ENCODE measurements around the gene ADGRA1. TPM values are rescaled to one million over a fixed set of nuclear protein-coding genes. Genes with fewer than 3 reads are reported as not detected.

Gene ADGRA1
- polyA plus RNA-seq, 3 donors = not detected

DNA sequence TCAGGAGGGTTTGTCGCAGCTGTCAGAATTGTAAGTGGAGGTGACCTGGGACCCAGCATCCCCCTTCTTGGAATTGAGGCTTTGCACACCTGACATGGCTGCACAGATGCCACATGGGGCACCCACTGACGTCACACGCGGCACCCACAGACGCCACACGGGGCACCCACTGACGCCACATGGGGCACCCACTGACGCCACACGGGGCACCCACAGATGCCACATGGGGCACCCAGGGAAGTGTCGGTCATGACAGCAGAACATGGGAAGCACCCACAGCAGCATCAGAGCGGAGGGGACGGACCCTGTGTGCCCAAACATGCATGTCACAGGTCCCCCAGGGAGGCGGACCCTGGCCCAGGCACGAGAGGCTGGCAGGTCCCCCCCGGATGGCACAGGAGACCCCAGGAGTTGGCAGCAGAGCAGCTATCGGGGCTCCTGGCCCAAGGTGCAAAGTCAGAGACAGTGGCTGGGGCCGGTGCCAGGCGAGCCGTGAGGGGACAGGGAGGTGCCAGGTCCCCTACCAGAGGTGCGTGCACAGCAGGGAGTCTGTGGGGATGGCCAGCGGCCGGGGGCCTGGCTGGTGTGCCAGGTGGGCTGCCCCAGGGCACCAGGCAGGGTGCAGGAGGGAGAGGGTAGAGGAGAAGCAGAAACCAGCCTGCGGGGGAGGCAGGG, 93.4 kb downstream of the ADGRA1 start:
- no peak overlapping the region for H3K27ac Mint-ChIP-seq
- TF ChIP-seq, protein P1, sequence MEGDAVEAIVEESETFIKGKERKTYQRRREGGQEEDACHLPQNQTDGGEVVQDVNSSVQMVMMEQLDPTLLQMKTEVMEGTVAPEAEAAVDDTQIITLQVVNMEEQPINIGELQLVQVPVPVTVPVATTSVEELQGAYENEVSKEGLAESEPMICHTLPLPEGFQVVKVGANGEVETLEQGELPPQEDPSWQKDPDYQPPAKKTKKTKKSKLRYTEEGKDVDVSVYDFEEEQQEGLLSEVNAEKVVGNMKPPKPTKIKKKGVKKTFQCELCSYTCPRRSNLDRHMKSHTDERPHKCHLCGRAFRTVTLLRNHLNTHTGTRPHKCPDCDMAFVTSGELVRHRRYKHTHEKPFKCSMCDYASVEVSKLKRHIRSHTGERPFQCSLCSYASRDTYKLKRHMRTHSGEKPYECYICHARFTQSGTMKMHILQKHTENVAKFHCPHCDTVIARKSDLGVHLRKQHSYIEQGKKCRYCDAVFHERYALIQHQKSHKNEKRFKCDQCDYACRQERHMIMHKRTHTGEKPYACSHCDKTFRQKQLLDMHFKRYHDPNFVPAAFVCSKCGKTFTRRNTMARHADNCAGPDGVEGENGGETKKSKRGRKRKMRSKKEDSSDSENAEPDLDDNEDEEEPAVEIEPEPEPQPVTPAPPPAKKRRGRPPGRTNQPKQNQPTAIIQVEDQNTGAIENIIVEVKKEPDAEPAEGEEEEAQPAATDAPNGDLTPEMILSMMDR (IDR thresholded peaks at IDR 0.05) = no peak

More for the DNA sequence above, 93.4 kb downstream of the ADGRA1 start:
- H3K4me1 Mint-ChIP-seq = no peaks in the 10 kb centered on the region
- peaks cover 10 to 20% (median 15%) of the 10 kb centered on the region in 7 donors for H3K9me3 Mint-ChIP-seq
- H3K27me3 Mint-ChIP-seq (ENCODE audit: low read depth in 3 of 3) = peaks cover 3 to 8% (median 3%) of the 10 kb centered on the region in 3 donors
- no peak overlapping the region for H3K4me3 Mint-ChIP-seq
- Histone ChIP-seq H4K20me1 (ENCODE audit: insufficient read depth, low read length) (no peaks in the 10 kb centered on the region), H3K4me2 (replicated peaks; ENCODE audit: extremely low read depth, low read length, poor library complexity, severe bottlenecking) (no peak overlapping the region), H3K4me3 (replicated peaks in 1 of 3; ENCODE audit: low read depth in 2 of 3, low read length in 3 of 3) (no peak overlapping the region), H3K4me1 (ENCODE audit: control insufficient read depth in 1 of 2, insufficient read depth in 2 of 2, low read length in 2 of 2) (no peaks in the 10 kb centered on the region), H3K27me3 (ENCODE audit: control insufficient read depth in 2 of 2, insufficient read depth in 2 of 2, low read length in 2 of 2) (no peaks in the 10 kb centered on the region), H3K9ac (ENCODE audit: insufficient read depth, low read length, poor library complexity, severe bottlenecking) (no peak overlapping the region), H3K79me2 (ENCODE audit: insufficient read depth, low read length) (no peaks in the 10 kb centered on the region), H3K27ac (ENCODE audit: low read depth in 1 of 2, low read length in 2 of 2) (no peak overlapping the region), H3K36me3 (replicated peaks in 1 of 2; ENCODE audit: control insufficient read depth in 1 of 2, insufficient read depth in 2 of 2, low read length in 2 of 2) (no peaks in the 10 kb centered on the region), H2AFZ (ENCODE audit: insufficient read depth, low read depth, low read length, poor library complexity, severe bottlenecking) (no peak overlapping the region), H3K9me3 (replicated peaks in 1 of 2; ENCODE audit: control insufficient read depth in 1 of 2, insufficient read depth in 1 of 2, low read length in 2 of 2) (peaks cover 18 to 28% of the 10 kb centered on the region in 2 donors)
- WGBS (ENCODE audit: insufficient coverage) = 94% methylated on average over 23 of the region's 23 CpGs
- H3K36me3 Mint-ChIP-seq = no peaks in the 10 kb centered on the region
- DNase-seq = no peak
- intact Hi-C loops (cut with micrococcal nuclease) = no loop called here

Other genes with a start within 250 kb of the ADGRA1 start
- gene CFAP46, start 145.4 kb upstream of the ADGRA1 start, polyA plus RNA-seq = under 1 TPM in 1 of 3 donors, not detected in 2; 0.07 TPM
- under 1 TPM in 2 of 3 donors, not detected in 1; 0.22 to 0.80 TPM for gene KNDC1, start 72.3 kb downstream of the ADGRA1 start, polyA plus RNA-seq
- under 1 TPM; 0.14 to 0.48 (median 0.24) TPM for gene UTF1, start 142.3 kb downstream of the ADGRA1 start, polyA plus RNA-seq
- 10 to 100 TPM in 1 of 3 donors, 1 to 10 TPM in 2; 1.4 to 56.0 (median 1.6) TPM for gene VENTX, start 149.9 kb downstream of the ADGRA1 start, polyA plus RNA-seq
- gene ADAM8, start 188.9 kb downstream of the ADGRA1 start, polyA plus RNA-seq = 100 to 1,000 TPM in 1 of 3 donors, 10 to 100 TPM in 2; 32.7 to 228 (median 72.8) TPM
- gene TUBGCP2, start 220.9 kb downstream of the ADGRA1 start, polyA plus RNA-seq = 10 to 100 TPM; 25.9 to 78.6 (median 39.3) TPM
- gene ZNF511, start 221.0 kb downstream of the ADGRA1 start, polyA plus RNA-seq = 100 to 1,000 TPM in 1 of 3 donors, 10 to 100 TPM in 2; 30.3 to 118 (median 84.7) TPM
- gene CALY, start 249.0 kb downstream of the ADGRA1 start, polyA plus RNA-seq = not detected

All from CD14-positive monocyte (primary cell).